GM21515 (cell line): ENCODE measurements around the gene R3HDM4.
"Not testable (repeated sequence)": the region's sequence is repeated elsewhere in the genome, so short reads cannot be mapped to it uniquely, and the experiment has no call there.

ENCODE experiments used
- ATAC-seq: cut with Tn5 transposase; IDR thresholded peaks from one replicate; pipeline ENCODE4 v1.9.1; 2021; ENCODE audit not compliant: unreplicated experiment

Gene R3HDM4

DNA sequence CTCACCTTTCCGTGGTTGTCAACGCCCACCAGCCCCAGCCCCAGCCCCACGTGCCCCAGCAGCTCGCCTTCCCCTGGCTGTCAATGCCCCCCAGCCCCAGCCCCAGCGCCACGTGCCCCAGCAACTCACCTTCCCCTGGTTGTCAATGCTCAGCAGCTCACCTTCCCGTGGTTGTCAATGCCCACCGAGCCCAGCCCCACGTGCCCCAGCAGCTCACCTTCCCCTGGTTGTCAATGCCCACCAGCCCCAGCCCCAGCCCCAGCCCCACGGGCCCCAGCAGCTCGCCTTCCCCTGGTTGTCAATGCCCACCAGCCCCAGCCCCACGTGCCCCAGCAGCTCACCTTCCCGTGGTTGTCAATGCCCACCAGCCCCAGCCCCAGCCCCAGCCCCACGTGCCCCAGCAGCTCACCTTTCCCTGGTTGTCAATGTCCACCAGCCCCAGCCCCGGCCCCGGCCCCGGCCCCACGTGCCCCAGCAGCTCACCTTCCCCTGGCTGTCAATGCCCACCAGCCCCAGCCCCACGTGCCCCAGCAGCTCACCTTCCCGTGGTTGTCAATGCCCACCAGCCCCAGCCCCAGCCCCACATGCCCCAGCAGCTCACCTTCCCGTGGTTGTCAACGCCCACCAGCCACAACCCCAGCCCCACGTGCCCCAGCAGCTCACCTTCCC lies 34.9 kb downstream of the R3HDM4 start:
- not testable (repeated sequence) for ATAC-seq

- no peak for ATAC-seq
These were observed 36.2 kb downstream of the R3HDM4 start for GRCh38 chr19:876780-877314.

DNA sequence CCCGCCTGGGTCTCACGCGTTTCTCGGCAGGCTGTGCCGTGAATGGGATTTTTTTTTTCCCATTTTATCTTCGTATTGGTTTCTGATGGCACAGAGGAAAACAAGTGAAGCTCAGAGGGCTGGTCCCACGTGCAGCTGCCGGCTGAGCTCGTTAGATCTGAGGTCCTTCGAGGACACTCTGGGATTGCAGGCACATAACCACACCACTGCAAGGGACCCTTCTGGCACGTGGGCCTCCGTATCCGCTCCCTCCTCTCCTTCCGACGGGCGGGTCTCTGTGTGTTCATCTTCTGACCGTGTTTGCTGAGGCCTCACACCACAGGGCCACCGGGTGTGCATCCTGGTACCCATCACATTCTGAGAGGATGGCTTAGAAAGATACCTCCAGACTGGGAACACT lies 36.9 kb downstream of the R3HDM4 start:
- no peak for ATAC-seq

- no peak for ATAC-seq
These were observed 37.6 kb downstream of the R3HDM4 start for GRCh38 chr19:875265-875879.

DNA sequence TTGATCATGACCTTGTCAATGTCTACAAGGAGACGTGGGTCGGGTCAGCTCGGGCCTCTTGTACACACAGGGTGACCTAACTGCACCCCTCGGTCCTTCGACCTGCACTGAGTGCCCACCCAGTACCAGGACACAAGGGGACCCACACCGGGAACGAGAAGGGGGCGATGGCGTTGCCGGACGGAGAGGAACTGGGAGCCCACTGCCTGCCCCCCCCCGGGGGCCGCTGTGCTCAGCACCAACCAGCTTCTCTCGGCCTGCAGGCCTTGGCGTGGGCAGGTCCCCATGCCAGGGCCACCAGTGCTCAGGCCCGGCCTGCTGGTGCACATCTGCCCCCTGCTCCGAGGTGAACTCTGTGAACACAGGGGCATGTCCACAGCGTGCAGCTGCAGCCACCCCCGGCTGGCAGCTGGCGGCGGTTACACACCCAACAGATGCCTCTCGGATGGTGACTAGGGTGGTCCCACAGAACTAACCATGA lies 39.4 kb downstream of the R3HDM4 start:
- ATAC-seq: no peak

DNA sequence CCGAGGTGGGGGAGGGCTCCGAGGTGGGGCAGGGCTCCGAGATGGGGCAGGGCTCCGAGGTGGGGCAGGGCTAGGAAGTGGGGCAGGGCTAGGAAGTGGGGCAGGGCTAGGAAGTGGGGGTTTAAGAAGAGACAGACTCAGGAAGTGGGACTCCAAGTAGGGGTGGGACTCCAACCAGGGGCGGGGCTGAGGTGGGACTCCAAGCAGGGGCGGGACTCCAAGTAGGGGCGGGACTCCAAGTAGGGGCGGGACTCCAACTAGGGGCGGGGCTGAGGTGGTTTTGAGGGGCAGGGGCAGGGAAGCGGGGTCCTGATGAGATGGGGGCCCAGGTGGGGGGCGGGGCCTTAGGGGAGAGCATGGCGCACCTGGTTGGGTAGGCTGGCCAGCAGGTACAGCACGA lies 39.9 kb downstream of the R3HDM4 start:
- no peak for ATAC-seq

GRCh38 chr19:872266-872951 lies 40.6 kb downstream of the R3HDM4 start:
- peak; percentile 37 for ATAC-seq

DNA sequence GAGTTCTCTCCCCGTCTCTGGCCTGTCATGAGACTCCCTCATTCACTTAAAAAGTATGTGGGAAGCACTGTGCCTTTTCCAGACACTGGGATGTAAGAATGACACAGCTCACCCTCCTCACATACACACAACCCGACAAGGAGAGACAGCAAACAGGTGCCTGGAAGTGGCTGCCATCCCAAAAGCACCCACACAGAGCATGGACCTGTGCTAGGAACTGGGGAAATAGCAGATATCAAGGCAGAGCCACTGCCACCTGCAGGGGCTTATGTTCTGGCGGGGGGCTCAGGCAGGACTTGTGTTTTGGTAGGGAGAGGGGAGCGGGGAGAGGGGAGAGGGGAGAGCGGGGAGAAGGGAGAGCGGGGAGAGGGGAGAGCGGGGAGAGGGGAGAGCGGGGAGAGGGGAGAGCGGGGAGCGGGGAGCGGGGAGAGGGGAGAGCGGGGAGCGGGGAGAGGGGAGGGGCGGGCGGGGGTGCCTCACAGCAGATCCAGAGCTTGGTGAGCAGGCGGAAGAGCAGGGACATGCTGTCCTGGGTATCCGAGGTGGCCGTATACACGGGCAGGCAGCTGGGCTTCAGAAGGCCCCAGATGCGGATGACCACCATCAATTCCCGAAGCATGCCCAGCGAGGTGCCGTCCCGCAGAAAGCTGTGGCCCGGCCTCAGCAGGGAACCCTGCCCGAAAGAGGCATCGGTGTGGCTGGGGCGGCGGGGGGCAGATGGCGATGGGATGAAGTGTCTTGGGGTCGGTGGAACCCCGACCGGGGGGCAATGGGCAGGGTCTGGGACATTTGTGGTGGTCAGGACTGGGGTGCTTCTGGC lies 41.4 kb downstream of the R3HDM4 start:
- ATAC-seq: no peak

GRCh38 chr19:870963-871401 lies 42.0 kb downstream of the R3HDM4 start:
- no peak for ATAC-seq

GRCh38 chr19:870314-870713 lies 42.7 kb downstream of the R3HDM4 start:
- ATAC-seq: no peak

- no peak for ATAC-seq
These were observed 43.5 kb downstream of the R3HDM4 start for GRCh38 chr19:869245-870177.

DNA sequence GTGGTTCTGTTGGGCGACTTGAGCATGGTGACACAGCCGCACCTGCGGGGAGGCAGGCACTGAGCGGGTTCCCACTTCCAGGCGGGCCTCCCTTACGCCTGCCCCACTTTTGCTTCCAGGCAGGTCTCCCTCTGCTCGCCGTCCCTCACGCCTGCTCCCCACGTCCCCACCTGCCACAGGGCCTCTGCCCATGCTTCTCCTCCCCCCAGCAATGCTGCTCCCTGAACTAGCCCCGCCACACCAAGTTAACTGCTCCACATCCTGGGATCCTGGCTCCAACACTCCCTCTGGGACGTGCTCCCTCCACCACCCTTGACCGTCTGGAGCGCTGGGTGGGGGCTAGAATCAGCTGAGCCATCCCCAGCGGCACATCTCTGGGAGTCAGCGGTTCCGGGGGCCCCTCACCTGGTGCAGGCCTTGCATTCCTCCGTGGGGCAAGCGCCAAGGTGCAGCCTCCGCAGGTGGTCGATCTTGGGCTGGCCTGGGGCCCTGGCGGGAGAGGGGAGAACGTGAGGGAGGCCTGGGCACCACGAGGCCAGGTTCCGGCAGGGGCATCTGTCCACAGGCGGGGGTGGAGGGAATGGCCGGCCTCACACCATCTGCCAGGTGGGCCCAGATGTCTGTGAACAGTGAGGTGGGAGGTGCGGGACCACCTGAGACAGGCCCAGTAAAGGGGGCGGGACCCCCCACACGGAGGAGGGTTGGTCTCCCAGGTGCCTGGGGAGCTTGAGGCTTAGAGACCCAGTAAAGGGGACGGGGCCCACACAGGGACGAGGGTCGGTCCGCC lies 44.4 kb downstream of the R3HDM4 start:
- no peak for ATAC-seq

DNA sequence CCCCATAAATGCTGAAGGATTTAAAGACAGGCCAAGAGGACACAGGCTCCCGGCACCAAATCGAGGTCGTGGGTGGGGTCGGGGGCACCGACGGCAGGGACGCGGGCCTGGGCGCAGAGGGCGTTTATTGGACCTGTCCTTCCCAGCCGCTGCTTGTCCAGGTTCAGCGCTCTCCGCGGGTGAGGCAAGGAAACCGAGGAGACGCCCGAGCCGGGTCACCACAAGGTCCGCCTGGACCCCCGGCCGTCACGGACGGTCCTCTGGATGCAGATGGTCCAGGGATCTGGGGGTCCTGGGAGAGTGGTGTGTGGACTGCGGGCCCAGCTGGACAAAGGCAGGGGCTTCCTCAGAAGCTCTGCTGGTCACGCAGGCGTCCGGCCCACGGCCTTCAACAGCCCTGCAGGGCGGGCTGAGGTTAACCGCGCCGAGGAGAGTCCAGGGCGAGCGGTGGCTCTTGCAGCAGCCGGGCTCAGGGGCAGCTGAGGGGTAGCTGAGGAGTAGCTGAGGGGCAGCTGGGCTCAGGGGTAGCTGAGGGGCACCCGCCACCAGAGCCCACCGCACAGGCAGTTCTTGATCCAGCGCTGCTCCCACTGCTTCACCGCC lies 45.1 kb downstream of the R3HDM4 start:
- no peak for ATAC-seq

- ATAC-seq: no peak
These were observed 45.7 kb downstream of the R3HDM4 start for GRCh38 chr19:867301-867793.

DNA sequence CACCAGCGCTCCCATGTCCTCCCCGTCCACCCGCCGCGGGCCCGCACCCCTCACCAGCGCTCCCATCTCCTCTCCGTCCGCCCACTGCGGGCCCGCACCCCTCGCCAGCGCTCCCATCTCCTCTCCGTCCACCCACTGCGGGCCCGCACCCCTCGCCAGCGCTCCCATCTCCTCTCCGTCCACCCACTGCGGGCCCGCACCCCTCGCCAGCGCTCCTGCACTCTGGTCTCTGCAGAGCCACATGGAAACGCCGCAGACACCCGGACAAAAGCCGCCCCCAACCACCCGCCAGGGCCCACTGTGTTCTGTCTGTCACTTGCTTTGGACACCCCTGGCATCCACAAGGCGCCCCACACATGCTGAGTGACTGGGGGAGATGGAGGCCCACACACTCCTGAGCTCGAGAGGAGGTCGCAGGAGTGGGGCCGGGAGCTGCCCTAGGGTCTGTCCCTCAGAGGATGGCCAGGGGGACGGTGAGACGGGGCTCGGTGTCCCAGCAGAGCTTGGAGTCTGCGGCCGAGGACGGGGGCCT lies 46.2 kb downstream of the R3HDM4 start:
- ATAC-seq: no peak

GRCh38 chr19:863315-863620 lies 49.8 kb downstream of the R3HDM4 start:
- no peak for ATAC-seq

DNA sequence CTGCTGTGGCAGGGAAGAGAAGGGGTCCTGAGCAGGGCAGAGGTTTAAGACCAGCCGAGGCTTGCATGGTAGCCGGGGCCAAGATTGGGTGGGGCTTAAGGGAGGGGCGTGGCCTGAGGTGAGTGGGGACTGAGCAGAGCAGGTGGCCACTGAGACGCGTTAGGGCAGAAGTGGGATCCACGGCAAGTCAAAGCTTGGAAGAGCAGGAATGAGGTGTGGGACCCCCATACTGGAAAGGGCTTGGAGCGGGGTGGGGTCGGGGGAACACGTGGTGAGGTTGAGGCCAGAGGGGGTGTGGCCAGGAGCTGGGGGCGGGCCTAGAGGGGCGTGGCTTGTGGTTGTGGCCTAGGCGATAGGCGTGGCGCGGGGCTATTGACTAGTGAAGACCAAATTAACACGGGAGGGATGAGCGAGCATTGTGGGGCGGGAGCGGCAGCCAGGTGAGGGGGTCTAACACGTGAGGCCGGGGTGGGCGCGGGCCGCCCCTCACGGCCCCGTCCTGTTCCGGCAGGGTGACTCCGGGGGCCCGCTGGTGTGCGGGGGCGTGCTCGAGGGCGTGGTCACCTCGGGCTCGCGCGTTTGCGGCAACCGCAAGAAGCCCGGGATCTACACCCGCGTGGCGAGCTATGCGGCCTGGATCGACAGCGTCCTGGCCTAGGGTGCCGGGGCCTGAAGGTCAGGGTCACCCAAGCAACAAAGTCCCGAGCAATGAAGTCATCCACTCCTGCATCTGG lies 50.3 kb downstream of the R3HDM4 start:
- no peak for ATAC-seq
